IMR-90 (cell line): ENCODE results near the gene ASTN2. TPM values are rescaled to one million over a fixed set of nuclear protein-coding genes. Genes with fewer than 3 reads are reported as not detected.

Experiments used
- ATAC-seq: fragments of 200-7000 bp; cut with Tn5 transposase; 2 replicates; pipeline ENCODE4 v1.9.1; 2020; ENCODE audit warnings: low read depth, mild to moderate bottlenecking, moderate library complexity
- BruUV-seq: library from RNA; stranded (reverse); fragments of 400-500 nt; replicated peaks from 2 replicates; lab custom pipeline; 2021; lab: Mats Ljungman, UMichigan
- CTCF ChIA-PET: fragments of 300-600 bp; formaldehyde crosslinking; extraction: SDS; loops from one replicate; lab custom pipeline; 2021; ENCODE audit warnings: antibody characterized with exemption; lab: Yijun Ruan, JAX
- POLR2A ChIA-PET: fragments of 300-600 bp; sonication (Branson Sonifier 250); formaldehyde crosslinking; loops from one replicate; lab custom pipeline; 2022; ENCODE audit warnings: antibody characterized with exemption; ENCODE audit not compliant: unreplicated experiment; lab: Charles Lee
- DNase-seq: peaks from one replicate; pipeline ENCODE4 v3.0.0; 2013
- H2AFZ ChIP-seq: replicated peaks from 2 replicates; pipeline ENCODE3; 2013; ENCODE audit warnings: low read length, mild to moderate bottlenecking; ENCODE audit not compliant: poor library complexity
- H2AK5ac ChIP-seq: 2 replicates; pipeline ENCODE4 v1.6.1; 2013; ENCODE audit warnings: low read depth, low read length, inconsistent platforms
- H2AK9ac ChIP-seq: replicated peaks from 2 replicates; pipeline ENCODE3; 2013; ENCODE audit warnings: mild to moderate bottlenecking, low read depth, low read length, moderate library complexity; ENCODE audit not compliant: poor library complexity
- H2BK120ac ChIP-seq: 2 replicates; pipeline ENCODE4 v1.6.1; 2013; ENCODE audit warnings: low read depth, low read length, inconsistent platforms
- H2BK15ac ChIP-seq: 3 replicates; pipeline ENCODE4 v1.6.1; 2013; ENCODE audit warnings: low read depth, low read length, inconsistent platforms
- H2BK20ac ChIP-seq: 2 replicates; pipeline ENCODE4 v1.6.1; 2013; ENCODE audit warnings: low read depth, mild to moderate bottlenecking, inconsistent platforms, low read length, moderate library complexity
- H2BK5ac ChIP-seq: 2 replicates; pipeline ENCODE4 v1.6.1; 2013; ENCODE audit warnings: mild to moderate bottlenecking, low read depth, low read length, inconsistent platforms; ENCODE audit not compliant: poor library complexity, severe bottlenecking
- H3K14ac ChIP-seq: replicated peaks from 2 replicates; pipeline ENCODE4 v1.6.1; 2013; ENCODE audit warnings: low read depth, low read length, inconsistent platforms
- H3K18ac ChIP-seq: 2 replicates; pipeline ENCODE4 v1.6.1; 2013; ENCODE audit warnings: low read depth, low read length, control low read depth
- H3K23ac ChIP-seq: 2 replicates; pipeline ENCODE4 v1.6.1; 2013; ENCODE audit warnings: low read depth, low read length, inconsistent platforms
- H3K27ac ChIP-seq: 2 replicates; pipeline ENCODE4 v1.5.1; 2013; ENCODE audit warnings: mild to moderate bottlenecking, control low read depth, low read length; ENCODE audit not compliant: insufficient read depth
- H3K27me3 ChIP-seq: 2 replicates; pipeline ENCODE4 v1.6.1; 2013; ENCODE audit warnings: low read length; ENCODE audit not compliant: control insufficient read depth, insufficient read depth
- H3K36me3 ChIP-seq: 2 replicates; pipeline ENCODE4 v1.6.1; 2013; ENCODE audit warnings: low read length, mixed read lengths; ENCODE audit not compliant: control insufficient read depth, insufficient read depth
- H3K4ac ChIP-seq: 2 replicates; pipeline ENCODE4 v1.6.1; 2013; ENCODE audit warnings: low read depth, low read length, inconsistent platforms
- H3K4me1 ChIP-seq: 2 replicates; pipeline ENCODE4 v1.6.1; 2013; ENCODE audit warnings: low read length, mixed read lengths; ENCODE audit not compliant: control insufficient read depth, insufficient read depth
- H3K4me2 ChIP-seq: 2 replicates; pipeline ENCODE4 v1.6.1; 2013; ENCODE audit warnings: low read depth, mild to moderate bottlenecking, control low read depth, low read length, moderate library complexity
- H3K4me3 ChIP-seq: 2 replicates; pipeline ENCODE4 v1.5.1; 2013; ENCODE audit warnings: low read depth, mild to moderate bottlenecking, control low read depth, low read length, moderate library complexity; ENCODE audit not compliant: insufficient read depth
- H3K56ac ChIP-seq: 2 replicates; pipeline ENCODE4 v1.6.1; 2013; ENCODE audit warnings: low read length, inconsistent platforms; ENCODE audit not compliant: insufficient read depth; ENCODE audit errors: extremely low read depth
- H3K79me1 ChIP-seq, 2 experiments: 2 replicates each; pipeline ENCODE4 v1.6.1; 2013; ENCODE audit warnings: low read length in 2 of 2, inconsistent platforms in 1 of 2, low read depth in 1 of 2
- H3K9ac ChIP-seq: 2 replicates; pipeline ENCODE4 v1.6.1; 2013; ENCODE audit warnings: low read depth, low read length, control low read depth
- H3K9me1 ChIP-seq: 2 replicates; pipeline ENCODE4 v1.6.1; 2013; ENCODE audit warnings: low read length, inconsistent platforms; ENCODE audit not compliant: insufficient read depth
- H3K9me3 ChIP-seq: 2 replicates; pipeline ENCODE4 v1.6.1; 2013; ENCODE audit warnings: low read length; ENCODE audit not compliant: control insufficient read depth, insufficient read depth
- H4K20me1 ChIP-seq: 2 replicates; pipeline ENCODE4 v1.6.1; 2013; ENCODE audit warnings: low read length, inconsistent platforms; ENCODE audit not compliant: insufficient read depth
- H4K5ac ChIP-seq: 2 replicates; pipeline ENCODE4 v1.6.1; 2013; ENCODE audit warnings: mild to moderate bottlenecking, low read depth, low read length, control low read depth
- H4K8ac ChIP-seq, 2 experiments: 2 replicates each; pipeline ENCODE4 v1.6.1; 2013; ENCODE audit warnings: low read depth in 2 of 2, low read length in 2 of 2, control low read depth in 1 of 2, inconsistent platforms in 1 of 2
- H4K91ac ChIP-seq: 2 replicates; pipeline ENCODE4 v1.6.1; 2013; ENCODE audit warnings: low read depth, low read length, inconsistent platforms; ENCODE audit not compliant: insufficient read depth
- MXI1 ChIP-seq: IDR thresholded peaks from 2 replicates; pipeline ENCODE4 v1.6.1; 2012; ENCODE audit warnings: low read depth, mild to moderate bottlenecking, low read length, moderate library complexity, borderline replicate concordance
- WGBS, 2 experiments: methylation state at CpG; one replicate each; pipeline versions ENCODE4 v1.1.5 to v1.1.7; 2013; ENCODE audit warnings: missing lambda C conversion rate in 2 of 2; ENCODE audit not compliant: insufficient read length in 1 of 2; ENCODE audit errors: extremely low coverage in 2 of 2; 5-methylcytosine and 5-hydroxymethylcytosine counted together
- dilution Hi-C: fragments of 300-500 bp; cut with HindIII; formaldehyde crosslinking; loops from one replicate; pipeline ENCODE4 v1.14.3; 2018; ENCODE audit warnings: low sequenced_read_pairs; ENCODE audit not compliant: unreplicated experiment
- in situ Hi-C: fragments of 300-500 bp; cut with MboI; formaldehyde crosslinking; loops from 3 replicates; pipeline ENCODE4 v1.14.3; 2019; ENCODE audit warnings: low sequenced_read_pairs, inconsistent platforms, mixed read lengths
- intact Hi-C: fragments of 100-400 bp; cut with micrococcal nuclease; formaldehyde crosslinking; loops from 2 replicates; pipeline ENCODE4 v1.10.0; 2022
- polyA plus RNA-seq, 3 experiments: library from polyadenylated mRNA; depleted of rRNA; stranded (reverse); fragments of >200 nt; gene quantifications; 2 replicates each; pipeline ENCODE4 v1.2.3, GENCODE V29; 2012; ENCODE audit warnings: low replicate concordance in 1 of 3
- total RNA-seq: library from RNA; depleted of rRNA; stranded (reverse); fragments of >200 nt; gene quantifications from 2 replicates; pipeline ENCODE4 v1.2.3, GENCODE V29; 2012

Gene ASTN2
- total and polyA plus RNA-seq, 2 of the 4 experiments (the other 2 are of a cell fraction), result 3.8 to 6.8 TPM

- no peak overlapping the region for H2BK5ac ChIP-seq
- no peak overlapping the region for H4K5ac ChIP-seq
- no peaks in the 10 kb centered on the region; the same call in 1 of the 2 replicates for H3K27me3 ChIP-seq
- dilution Hi-C loops (no loop called here), in situ Hi-C loops (no loop called here), intact Hi-C loops (loop anchor here (10.0 kb wide), 1 partner anchor 246 kb away; no protein-coding TSS in a partner anchor)
- H4K20me1 ChIP-seq, result no peaks in the 10 kb centered on the region
- H3K36me3 ChIP-seq, result no peaks in the 10 kb centered on the region
- TF ChIP-seq MXI1, result no peak
- POLR2A ChIA-PET, result no interaction called here
- H4K91ac ChIP-seq, result no peak overlapping the region
- H3K56ac ChIP-seq, result no peak overlapping the region
- H3K4me3 ChIP-seq, result no peak overlapping the region
- WGBS, 2 experiments, result no CpG with 5 or more reads among the region's 2 CpGs
- H3K4me2 ChIP-seq, result no peak overlapping the region
- BruUV-seq, result no TSS peak
- H3K27ac ChIP-seq, result no peak overlapping the region
- no peak overlapping the region for H3K4ac ChIP-seq
- CTCF ChIA-PET, result no interaction called here
- DNase-seq (no peak), ATAC-seq (no peak)
- no peak overlapping the region for H2AK9ac ChIP-seq
- no peak overlapping the region for H3K14ac ChIP-seq
- H3K9me3 ChIP-seq, result no peaks in the 10 kb centered on the region
- H2BK120ac ChIP-seq, result no peak overlapping the region
- no peak overlapping the region for H2AK5ac ChIP-seq
- H3K23ac ChIP-seq, result no peak overlapping the region
- no peaks in the 10 kb centered on the region for H3K79me1 ChIP-seq
- H2AFZ ChIP-seq, result no peak overlapping the region
- H3K9me1 ChIP-seq, result no peaks in the 10 kb centered on the region
- H3K18ac ChIP-seq, result no peak overlapping the region
- H3K9ac ChIP-seq, result no peak overlapping the region
- no peak overlapping the region for H2BK20ac ChIP-seq
- H4K8ac ChIP-seq, result no peak overlapping the region
- no peak overlapping the region for H2BK15ac ChIP-seq
- H3K4me1 ChIP-seq, result no peaks in the 10 kb centered on the region
Observed at GRCh38 chr9:116409129-116409528, 1005.7 kb downstream of the ASTN2 start.
